H4 (cell line): ENCODE measurements around the gene STX1B. TPM values are rescaled to one million over a fixed set of nuclear protein-coding genes. Genes with fewer than 3 reads are reported as not detected.
"Not testable (repeated sequence)": the region's sequence is repeated elsewhere in the genome, so short reads cannot be mapped to it uniquely, and the experiment has no call there.

Source experiments
- DNase-seq: peaks from one replicate; pipeline ENCODE4 v3.0.0-alpha.2; 2015; ENCODE audit warnings: low spot score
- total RNA-seq: library from RNA; depleted of rRNA; stranded (reverse); fragments of >200 nt; shearing (Covaris generic); gene quantifications from 2 replicates; pipeline ENCODE4 v1.2.3, GENCODE V29; 2014; rRNA removed

The STX1B gene
- total RNA-seq: 0.04 TPM in 1 of 2 replicates, not detected in the other

- DNase-seq: no peak
Measured at GRCh38 chr16:31010585-31011325, at the start of gene STX1B. STX1B (minus strand) TSS chr16:31010638; CDS start chr16:31010396, 242 bp downstream.

GRCh38 chr16:31055613-31056012 lies 45.2 kb upstream of the STX1B start:
- no peak for DNase-seq

GRCh38 chr16:31052114-31052513 lies 41.7 kb upstream of the STX1B start:
- DNase-seq: peak; percentile 74

GRCh38 chr16:31050280-31051030 lies 40.0 kb upstream of the STX1B start:
- no peak for DNase-seq

GRCh38 chr16:31043898-31044481 lies 33.6 kb upstream of the STX1B start:
- no peak for DNase-seq

- DNase-seq: no peak
Measured at GRCh38 chr16:31043352-31043751, 32.9 kb upstream of the STX1B start.

GRCh38 chr16:31042866-31043265 lies 32.4 kb upstream of the STX1B start:
- no peak for DNase-seq

- DNase-seq: no peak
Measured at GRCh38 chr16:31038993-31039392, 28.6 kb upstream of the STX1B start.

- no peak for DNase-seq
Measured at GRCh38 chr16:31036691-31037090, 26.3 kb upstream of the STX1B start.

GRCh38 chr16:31033709-31034492 lies 23.5 kb upstream of the STX1B start:
- DNase-seq: peak; percentile 82

GRCh38 chr16:31032736-31033708 lies 22.6 kb upstream of the STX1B start, which contains the start of gene STX4:
STX4 (plus strand) TSS chr16:31033558; CDS start chr16:31033806, 248 bp downstream.
- DNase-seq: peak; percentile 96

- no peak for DNase-seq
Measured at GRCh38 chr16:31031276-31031675, 20.8 kb upstream of the STX1B start.

- DNase-seq: no peak
Measured at GRCh38 chr16:31029272-31029671, 18.8 kb upstream of the STX1B start.

- no peak for DNase-seq
Measured at GRCh38 chr16:31025339-31025738, 14.9 kb upstream of the STX1B start.

- no peak for DNase-seq
Measured at GRCh38 chr16:31023627-31024226, 13.3 kb upstream of the STX1B start.

- no peak for DNase-seq
Measured at GRCh38 chr16:31023252-31023602, 12.8 kb upstream of the STX1B start.

- no peak for DNase-seq
Measured at GRCh38 chr16:31022544-31023251, 12.3 kb upstream of the STX1B start.

- no peak for DNase-seq
Measured at GRCh38 chr16:31020536-31020935, 10.1 kb upstream of the STX1B start.

GRCh38 chr16:31017756-31018155 lies 7.3 kb upstream of the STX1B start:
- DNase-seq: not testable (repeated sequence)

GRCh38 chr16:31016018-31016417 lies 5.6 kb upstream of the STX1B start:
- DNase-seq: no peak
